B cell (primary cell): ENCODE data around the gene PITPNM2. TPM values are rescaled to one million over a fixed set of nuclear protein-coding genes. Genes with fewer than 3 reads are reported as not detected.

Experiments used
- ATAC-seq: fragments of 200-7000 bp; cut with Tn5 transposase; one replicate; pipeline ENCODE4 v1.10.0; 2021; ENCODE audit warnings: low read depth, mild to moderate bottlenecking, moderate number of reproducible peaks, moderate library complexity
- CTCF ChIA-PET: fragments of 350-600 bp; sonication (Branson Sonifier 250); formaldehyde crosslinking; loops from one replicate; lab custom pipeline; 2021; ENCODE audit warnings: antibody characterized with exemption, inconsistent platforms; lab: Charles Lee
- POLR2A ChIA-PET: fragments of 350-600 bp; sonication (Branson Sonifier 250); formaldehyde crosslinking; loops from one replicate; lab custom pipeline; 2021; ENCODE audit warnings: antibody characterized with exemption; lab: Charles Lee
- DNase-seq: peaks from one replicate; pipeline ENCODE4 v3.0.0; 2013
- H2AFZ ChIP-seq: 2 replicates; pipeline ENCODE4 v1.6.1; 2012; ENCODE audit warnings: mild to moderate bottlenecking, low read depth, low read length; ENCODE audit not compliant: insufficient read depth, poor library complexity, severe bottlenecking
- H3K27ac ChIP-seq, 2 donors: 1 replicate in 1 of 2; 2 replicates in 1 of 2; pipeline ENCODE4 v1.5.1; 2012 to 2013; ENCODE audit warnings: low read length in 2 of 2, mild to moderate bottlenecking in 2 of 2, moderate library complexity in 1 of 2
- H3K27me3 ChIP-seq, 4 experiments: fragments of 200-600 bp in 1 of 4; sonication (generic) in 1 of 4; replicated peaks in 1 of 4; 1 replicate in 2 of 4; 2 replicates in 2 of 4; pipeline versions ENCODE4 v1.6.1 to v1.7.0; 2013 to 2016; ENCODE audit warnings: low read length in 3 of 4, mild to moderate bottlenecking in 2 of 4, mixed read lengths in 1 of 4, moderate library complexity in 1 of 4; ENCODE audit not compliant: insufficient read depth in 4 of 4, control insufficient read depth in 3 of 4; ENCODE audit errors: control extremely low read depth in 1 of 4
- H3K36me3 ChIP-seq, 2 experiments: replicated peaks in 1 of 2; 1 replicate in 1 of 2; 2 replicates in 1 of 2; pipeline versions ENCODE4 v1.6.1 to v1.7.1; 2013; ENCODE audit warnings: low read length in 1 of 2; ENCODE audit not compliant: insufficient read depth in 2 of 2, control insufficient read depth in 1 of 2; ENCODE audit errors: control extremely low read depth in 1 of 2, extremely low read depth in 1 of 2
- H3K4me1 ChIP-seq, 2 donors: fragments of 200-600 bp in 1 of 2; sonication (generic) in 1 of 2; 1 replicate in 1 of 2; 2 replicates in 1 of 2; pipeline versions ENCODE4 v1.5.1 to v1.6.1; 2013 to 2017; ENCODE audit warnings: low read length in 2 of 2; ENCODE audit not compliant: control insufficient read depth in 2 of 2, insufficient read depth in 2 of 2
- H3K4me2 ChIP-seq: replicated peaks from 2 replicates; pipeline ENCODE3; 2012; ENCODE audit warnings: mild to moderate bottlenecking, low read depth, low read length; ENCODE audit not compliant: poor library complexity, severe bottlenecking
- H3K4me3 ChIP-seq, 5 experiments: fragments of 200-600 bp in 1 of 5; sonication (generic) in 1 of 5; 1 replicate in 3 of 5; 2 replicates in 2 of 5; pipeline versions ENCODE4 v1.5.1 to v1.7.0; 2011 to 2016; ENCODE audit warnings: low read length in 4 of 5, mild to moderate bottlenecking in 4 of 5, low read depth in 2 of 5, control low read depth in 1 of 5, moderate library complexity in 1 of 5; ENCODE audit not compliant: insufficient read depth in 1 of 5; ENCODE audit errors: control extremely low read depth in 1 of 5, extremely low read depth in 1 of 5
- H3K79me2 ChIP-seq: fragments of 200-600 bp; sonication (generic); one replicate; pipeline ENCODE4 v1.6.0; 2016; ENCODE audit warnings: low read length; ENCODE audit not compliant: control insufficient read depth, insufficient read depth
- H3K9ac ChIP-seq: fragments of 200-600 bp; sonication (generic); 2 replicates; pipeline ENCODE4 v1.6.1; 2017; ENCODE audit warnings: mild to moderate bottlenecking, low read length, moderate library complexity
- H3K9me3 ChIP-seq, 3 donors: one replicate each; pipeline versions ENCODE4 v1.6.1 to v1.7.1; 2013; ENCODE audit warnings: low read length in 2 of 3; ENCODE audit not compliant: control insufficient read depth in 2 of 3, insufficient read depth in 1 of 3; ENCODE audit errors: control extremely low read depth in 1 of 3
- H4K20me1 ChIP-seq: 2 replicates; pipeline ENCODE4 v1.6.0; 2012; ENCODE audit warnings: mild to moderate bottlenecking, low read length; ENCODE audit not compliant: insufficient read depth, control insufficient read depth, poor library complexity, severe bottlenecking
- H3K27ac Mint-ChIP-seq: one replicate; pipeline ENCODE4 v1.8.0; 2021; ENCODE audit warnings: mixed read lengths
- H3K27me3 Mint-ChIP-seq: one replicate; pipeline ENCODE4 v1.8.0; 2021; ENCODE audit warnings: mixed read lengths
- H3K4me1 Mint-ChIP-seq: one replicate; pipeline ENCODE4 v1.8.0; 2021; ENCODE audit warnings: mixed read lengths
- H3K4me3 Mint-ChIP-seq: one replicate; pipeline ENCODE4 v1.8.0; 2021; ENCODE audit warnings: mixed read lengths
- H3K9me3 Mint-ChIP-seq: one replicate; pipeline ENCODE4 v1.8.0; 2022; ENCODE audit warnings: mixed read lengths; ENCODE audit not compliant: insufficient read depth
- EZH2 ChIP-seq: IDR thresholded peaks from 2 replicates; pipeline ENCODE4 v1.6.1; 2012; ENCODE audit warnings: borderline replicate concordance, low read depth, mild to moderate bottlenecking, moderate library complexity, low read length; ENCODE audit not compliant: insufficient read depth, poor library complexity, severe bottlenecking
- WGBS: methylation state at CpG from one replicate; pipeline ENCODE4 v1.1.5; 2013; ENCODE audit warnings: missing lambda C conversion rate; ENCODE audit not compliant: insufficient coverage; 5-methylcytosine and 5-hydroxymethylcytosine counted together
- intact Hi-C: fragments of 100-400 bp; cut with micrococcal nuclease; formaldehyde crosslinking; loops from one replicate; pipeline ENCODE4 v1.10.0; 2022
- polyA minus RNA-seq: library from RNA; depleted of rRNA, polyadenylated mRNA; stranded (reverse); fragments of >200 nt; gene quantifications from 2 replicates; pipeline ENCODE4 v1.2.3, GENCODE V29; 2012
- polyA plus RNA-seq: library from polyadenylated mRNA; depleted of rRNA; stranded (reverse); fragments of >200 nt; gene quantifications from 2 replicates; pipeline ENCODE4 v1.2.3, GENCODE V29; 2012
- total RNA-seq, 2 donors: library from RNA; stranded (reverse); fragments of 120-200 nt in 1 of 2; gene quantifications; 1 replicate in 1 of 2; 2 replicates in 1 of 2; pipeline versions ENCODE4 v1.2.3 to v1.2.4, GENCODE V29; 2013 to 2022
- TF ChIP-seq, protein P1 (sequence below): fragments of 200-600 bp; IDR thresholded peaks from one replicate; pipeline ENCODE4 v1.8.0; 2022; ENCODE audit warnings: antibody characterized with exemption, mild to moderate bottlenecking

PITPNM2 gene
- 28.6 and 30.3 TPM in 2 replicates for total RNA-seq
- 7.0 TPM for total RNA-seq (2013)
- 9.6 and 13.8 TPM in 2 replicates for polyA plus RNA-seq
- 9.9 and 24.0 TPM in 2 replicates for polyA minus RNA-seq

DNA sequence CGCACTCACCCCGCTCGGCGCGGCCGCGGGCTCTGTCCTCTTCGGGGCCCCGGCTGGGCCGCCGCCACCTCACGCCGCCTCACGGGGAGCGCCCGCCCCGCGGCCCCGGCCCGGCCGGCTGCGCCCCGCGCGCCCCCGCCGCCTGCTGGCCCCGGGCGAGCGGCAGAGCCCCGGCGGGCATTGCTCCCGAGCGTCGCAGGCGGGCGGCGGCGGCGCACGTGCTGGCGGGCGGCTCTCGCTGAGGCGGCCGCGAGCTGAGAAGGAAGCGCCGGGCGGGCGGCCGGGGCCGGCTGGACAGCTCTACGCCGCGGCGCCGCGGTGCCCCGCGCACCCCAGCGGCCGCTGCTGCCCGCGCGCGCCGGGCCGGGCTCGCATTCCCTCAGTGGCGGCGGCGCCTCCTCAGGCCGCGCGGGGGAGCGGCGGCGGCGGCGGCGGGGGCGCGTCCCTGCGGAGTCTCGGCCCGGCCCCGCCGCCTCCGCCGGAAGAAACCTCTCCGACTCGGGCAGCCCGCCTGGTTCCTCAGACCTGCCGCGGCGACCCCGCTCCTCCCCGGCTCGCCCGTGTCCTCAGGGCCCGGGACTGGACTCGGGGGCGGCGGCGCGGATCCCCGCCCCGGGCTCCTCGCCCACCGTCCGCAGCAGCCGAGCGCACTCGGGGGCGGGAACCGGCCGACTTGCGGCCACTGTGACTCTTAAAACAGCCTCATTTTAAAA is at the start of gene PITPNM2:
Gene PITPNM2 (minus strand): TSS at position 347 of the 713 bp plus-strand sequence. CDS start 116,500 bp downstream, outside the sequence.
- TF ChIP-seq EZH2, result no peak
- TF ChIP-seq, protein P1, sequence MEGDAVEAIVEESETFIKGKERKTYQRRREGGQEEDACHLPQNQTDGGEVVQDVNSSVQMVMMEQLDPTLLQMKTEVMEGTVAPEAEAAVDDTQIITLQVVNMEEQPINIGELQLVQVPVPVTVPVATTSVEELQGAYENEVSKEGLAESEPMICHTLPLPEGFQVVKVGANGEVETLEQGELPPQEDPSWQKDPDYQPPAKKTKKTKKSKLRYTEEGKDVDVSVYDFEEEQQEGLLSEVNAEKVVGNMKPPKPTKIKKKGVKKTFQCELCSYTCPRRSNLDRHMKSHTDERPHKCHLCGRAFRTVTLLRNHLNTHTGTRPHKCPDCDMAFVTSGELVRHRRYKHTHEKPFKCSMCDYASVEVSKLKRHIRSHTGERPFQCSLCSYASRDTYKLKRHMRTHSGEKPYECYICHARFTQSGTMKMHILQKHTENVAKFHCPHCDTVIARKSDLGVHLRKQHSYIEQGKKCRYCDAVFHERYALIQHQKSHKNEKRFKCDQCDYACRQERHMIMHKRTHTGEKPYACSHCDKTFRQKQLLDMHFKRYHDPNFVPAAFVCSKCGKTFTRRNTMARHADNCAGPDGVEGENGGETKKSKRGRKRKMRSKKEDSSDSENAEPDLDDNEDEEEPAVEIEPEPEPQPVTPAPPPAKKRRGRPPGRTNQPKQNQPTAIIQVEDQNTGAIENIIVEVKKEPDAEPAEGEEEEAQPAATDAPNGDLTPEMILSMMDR, result no peak
- Histone ChIP-seq H4K20me1 (no peaks in the 10 kb centered on the region), H3K9ac (peak within 1 kb of the TSS; percentile 84), H3K4me2 (peak within 1 kb of the TSS; percentile 98), H3K27ac (peak within 1 kb of the TSS in 1 of 2 donors; percentile 78), H3K36me3 (no peaks in the 10 kb centered on the region), H3K4me1 (peaks cover 10 to 29% of the 10 kb centered on the region in 2 donors), H3K79me2 (peaks cover 20% of the 10 kb centered on the region), H3K4me3 (peak within 1 kb of the TSS; percentile 45 to 78 (median 68)), H3K9me3 (no peaks in the 10 kb centered on the region), H3K27me3 (peaks cover 0 to 7% (median 2%) of the 10 kb centered on the region in 4 experiments), H2AFZ (peak within 1 kb of the TSS; percentile 98)
- Mint-ChIP-seq H3K9me3 (no peaks in the 10 kb centered on the region), H3K4me3 (peak within 1 kb of the TSS; percentile 86), H3K4me1 (peaks cover 24% of the 10 kb centered on the region), H3K27ac (peak within 1 kb of the TSS; percentile 83), H3K27me3 (no peaks in the 10 kb centered on the region)
- POLR2A ChIA-PET, result interaction anchor here (1.3 to 2.4 kb wide), 2 partner anchors 35 to 82 kb away, joined by 4 to 7 read pairs; partner anchors contain the start of genes MPHOSPH9 and MTRFR
- under 1% methylated on average over 119 of the region's 119 CpGs for WGBS
- CTCF ChIA-PET, result interaction anchor here (1.0 to 9.5 kb wide), 9 partner anchors 8 to 107 kb away, joined by 3 to 69 read pairs (median 5); no protein-coding TSS in a partner anchor
- DNase-seq, result peak; percentile 80
- intact Hi-C loops, result loop anchor here (1.0 to 5.0 kb wide), 6 partner anchors 36 to 176 kb away; partner anchors contain the start of genes MPHOSPH9, MTRFR and OGFOD2
- ATAC-seq, result peak; percentile 85

DNA sequence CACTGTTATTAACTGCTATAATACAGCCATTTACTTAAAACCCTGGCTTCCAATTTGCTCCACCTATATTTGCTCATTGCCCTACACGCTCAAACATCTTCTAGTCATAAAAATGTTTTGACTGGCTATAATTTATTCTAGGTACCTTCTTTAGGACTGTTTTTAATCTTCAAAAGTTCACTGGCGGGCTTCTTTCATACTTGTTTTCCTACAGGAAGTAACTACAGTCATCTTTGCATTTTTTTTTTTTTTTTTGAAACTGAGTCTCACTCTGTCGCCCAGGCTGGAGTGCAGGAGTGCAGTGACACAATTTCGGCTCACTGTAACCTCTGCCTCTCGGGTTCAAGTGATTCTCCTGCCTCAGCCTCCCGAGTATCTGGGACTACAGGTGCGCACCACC is 49.5 kb upstream of the PITPNM2 start:
- Histone ChIP-seq H3K79me2 (no peaks in the 10 kb centered on the region), H3K27ac (no peak overlapping the region), H3K4me1 (no peaks in the 10 kb centered on the region), H3K9ac (no peak overlapping the region), H4K20me1 (no peaks in the 10 kb centered on the region), H3K9me3 (no peaks in the 10 kb centered on the region), H3K4me2 (no peak overlapping the region), H2AFZ (no peak overlapping the region), H3K27me3 (no peaks in the 10 kb centered on the region), H3K36me3 (peaks cover 16 to 30% of the 10 kb centered on the region in 2 experiments), H3K4me3 (no peak overlapping the region)
- Mint-ChIP-seq H3K27ac (no peak overlapping the region), H3K4me3 (no peak overlapping the region), H3K4me1 (peaks cover 1% of the 10 kb centered on the region), H3K9me3 (no peaks in the 10 kb centered on the region), H3K27me3 (no peaks in the 10 kb centered on the region)
- DNase-seq (no peak), ATAC-seq (no peak)
- WGBS, result 80% methylated on average over 2 of the region's 7 CpGs
- CTCF ChIA-PET, result interaction anchor here (2.7 kb wide), 1 partner anchor 157 kb away, joined by 15 read pairs; no protein-coding TSS in a partner anchor
- POLR2A ChIA-PET, result interaction anchor here (0.6 kb wide), 1 partner anchor 26 kb away, joined by 3 read pairs; no protein-coding TSS in a partner anchor
- TF ChIP-seq, protein P1, result no peak
- no peak for TF ChIP-seq EZH2
- intact Hi-C loops, result no loop called here
